HEK293 (cell line): ENCODE results near the gene GABRR1.

ENCODE experiments used
- CTCF ChIA-PET: fragments of 350-600 bp; formaldehyde crosslinking; extraction: SDS; loops from one replicate; lab custom pipeline; 2021; ENCODE audit warnings: antibody characterized with exemption; lab: Yijun Ruan, JAX
- POLR2A ChIA-PET: fragments of 300-600 bp; formaldehyde crosslinking; extraction: SDS; loops from one replicate; lab custom pipeline; 2020; ENCODE audit warnings: antibody characterized with exemption, inconsistent platforms; lab: Yijun Ruan, JAX
- H3K27ac ChIP-seq: fragments of 200-500 bp; sonication (Bioruptor generic); 2 replicates; pipeline ENCODE4 v1.5.1; 2014; ENCODE audit warnings: low read depth, low read length, control low read depth, inconsistent platforms; ENCODE audit errors: extremely low read depth
- H3K36me3 ChIP-seq, 2 experiments: fragments of 200-500 bp in 1 of 2; sonication (Bioruptor generic) in 1 of 2; 1 replicate in 1 of 2; 2 replicates in 1 of 2; pipeline ENCODE4 v1.5.1; 2014 to 2017; ENCODE audit warnings: inconsistent platforms in 2 of 2, low read length in 2 of 2; ENCODE audit not compliant: control insufficient read depth in 2 of 2, insufficient read depth in 1 of 2
- H3K4me1 ChIP-seq: fragments of 200-500 bp; sonication (Bioruptor generic); 2 replicates; pipeline ENCODE4 v1.5.1; 2014; ENCODE audit warnings: mild to moderate bottlenecking, low read length, inconsistent platforms; ENCODE audit not compliant: control insufficient read depth, insufficient read depth
- H3K4me3 ChIP-seq: 2 replicates; pipeline ENCODE4 v1.5.1; 2011; ENCODE audit warnings: low read depth, mild to moderate bottlenecking, control low read depth, low read length, moderate library complexity
- H3K9me3 ChIP-seq: fragments of 200-500 bp; sonication (Bioruptor generic); 2 replicates; pipeline ENCODE4 v1.5.1; 2014; ENCODE audit warnings: low read depth, low read length, inconsistent platforms; ENCODE audit not compliant: control insufficient read depth, insufficient read depth
- BCL11A ChIP-seq: fragments of 450-650 bp; formaldehyde crosslinking; IDR thresholded peaks from 2 replicates; pipeline ENCODE4 v1.5.1; 2016; ENCODE audit warnings: low read depth, missing biosample characterization, missing genetic modification characterization
- GLIS1 ChIP-seq: fragments of 450-650 bp; formaldehyde crosslinking; IDR thresholded peaks from 2 replicates; pipeline ENCODE4 v1.5.1; 2016; ENCODE audit warnings: missing biosample characterization, missing genetic modification characterization
- KLF9 ChIP-seq: fragments of 450-650 bp; formaldehyde crosslinking; IDR thresholded peaks from 2 replicates; pipeline ENCODE4 v1.5.1; 2016; ENCODE audit warnings: missing biosample characterization, missing genetic modification characterization, low read depth
- PRDM1 ChIP-seq: fragments of 450-650 bp; formaldehyde crosslinking; IDR thresholded peaks from 2 replicates; pipeline ENCODE4; 2016; ENCODE audit warnings: missing biosample characterization, missing genetic modification characterization
- PRDM10 ChIP-seq: fragments of 450-650 bp; formaldehyde crosslinking; IDR thresholded peaks from 2 replicates; pipeline ENCODE4 v1.5.1; 2016; ENCODE audit warnings: missing biosample characterization, missing genetic modification characterization
- YY2 ChIP-seq: fragments of 450-650 bp; formaldehyde crosslinking; IDR thresholded peaks from 2 replicates; pipeline ENCODE4 v1.5.1; 2016; ENCODE audit warnings: missing biosample characterization, missing genetic modification characterization
- ZBTB20 ChIP-seq: fragments of 450-650 bp; formaldehyde crosslinking; IDR thresholded peaks from 2 replicates; pipeline ENCODE4 v1.5.1; 2016; ENCODE audit warnings: missing biosample characterization, missing genetic modification characterization
- ZBTB44 ChIP-seq: fragments of 450-650 bp; IDR thresholded peaks from 2 replicates; pipeline ENCODE4 v1.5.1; 2018; ENCODE audit warnings: missing biosample characterization, mild to moderate bottlenecking, missing genetic modification characterization
- ZNF19 ChIP-seq: fragments of 450-650 bp; formaldehyde crosslinking; IDR thresholded peaks from 2 replicates; pipeline ENCODE4; 2016; ENCODE audit warnings: missing biosample characterization, missing genetic modification characterization, low read depth
- ZNF24 ChIP-seq: fragments of 450-650 bp; formaldehyde crosslinking; IDR thresholded peaks from 2 replicates; pipeline ENCODE4 v1.5.1; 2016; ENCODE audit warnings: missing biosample characterization, missing genetic modification characterization
- ZNF510 ChIP-seq: fragments of 450-650 bp; formaldehyde crosslinking; IDR thresholded peaks from 2 replicates; pipeline ENCODE4 v1.5.1; 2018; ENCODE audit warnings: mild to moderate bottlenecking, missing genetic modification characterization, missing biosample characterization; ENCODE audit not compliant: insufficient replicate concordance
- ZNF514 ChIP-seq: fragments of 450-650 bp; formaldehyde crosslinking; IDR thresholded peaks from 2 replicates; pipeline ENCODE4 v1.5.1; 2016; ENCODE audit warnings: missing biosample characterization, missing genetic modification characterization
- ZNF521 ChIP-seq: fragments of 450-650 bp; formaldehyde crosslinking; IDR thresholded peaks from 2 replicates; pipeline ENCODE4 v1.5.1; 2017; ENCODE audit warnings: missing biosample characterization, mild to moderate bottlenecking, missing genetic modification characterization
- ZNF549 ChIP-seq: fragments of 450-650 bp; IDR thresholded peaks from 2 replicates; pipeline ENCODE4 v1.5.1; 2018; ENCODE audit warnings: missing biosample characterization, missing genetic modification characterization, mild to moderate bottlenecking, inconsistent platforms, moderate library complexity
- ZNF596 ChIP-seq: fragments of 450-650 bp; IDR thresholded peaks from 2 replicates; pipeline ENCODE4 v1.5.0; 2018; ENCODE audit warnings: missing biosample characterization, mild to moderate bottlenecking, missing genetic modification characterization, moderate library complexity
- ZNF624 ChIP-seq: fragments of 450-650 bp; formaldehyde crosslinking; IDR thresholded peaks from 2 replicates; pipeline ENCODE4 v1.5.1; 2017; ENCODE audit warnings: missing biosample characterization, missing genetic modification characterization
- ZNF654 ChIP-seq: fragments of 450-650 bp; formaldehyde crosslinking; IDR thresholded peaks from 2 replicates; pipeline ENCODE4 v1.5.1; 2016; ENCODE audit warnings: low read depth, missing biosample characterization, missing genetic modification characterization
- ZNF704 ChIP-seq: fragments of 450-650 bp; formaldehyde crosslinking; IDR thresholded peaks from 2 replicates; pipeline ENCODE4 v1.5.1; 2016; ENCODE audit warnings: missing biosample characterization, missing genetic modification characterization
- TF ChIP-seq, protein P1 (sequence below): sonication (generic); formaldehyde crosslinking; IDR thresholded peaks from 2 replicates; pipeline ENCODE4 v1.8.1; 2022; ENCODE audit warnings: mild to moderate bottlenecking, moderate library complexity, missing genetic modification reagents
- TF ChIP-seq, protein P2 (sequence below): fragments of 450-650 bp; formaldehyde crosslinking; IDR thresholded peaks from 2 replicates; pipeline ENCODE4 v1.5.0; 2017; ENCODE audit warnings: missing biosample characterization, missing genetic modification characterization, borderline replicate concordance

Gene GABRR1

GRCh38 chr6:89132057-89132456, 85.1 kb downstream of the GABRR1 start:
- H3K4me1 ChIP-seq = no peaks in the 10 kb centered on the region
- no peaks in the 10 kb centered on the region for H3K36me3 ChIP-seq
- H3K9me3 ChIP-seq = no peaks in the 10 kb centered on the region
- CTCF ChIA-PET = interaction anchor here (0.8 to 2.3 kb wide), 5 partner anchors 11 to 240 kb away, joined by 3 to 6 read pairs (median 4); no protein-coding TSS in a partner anchor
- POLR2A ChIA-PET = no interaction called here
- no peak overlapping the region for H3K27ac ChIP-seq
- H3K4me3 ChIP-seq = no peak overlapping the region
- no peak for TF ChIP-seq ZNF549
- no peak for TF ChIP-seq PRDM1 (tag by site-specific recombination)
- TF ChIP-seq, all 188 proteins: peak for 0

- CTCF ChIA-PET = interaction anchor here (0.6 to 2.3 kb wide), 7 partner anchors 8 to 1432 kb away, joined by 3 to 6 read pairs (median 4); no protein-coding TSS in a partner anchor
These were observed 85.6 kb downstream of the GABRR1 start for GRCh38 chr6:89131599-89131998.

More at GRCh38 chr6:89131599-89131998, 85.6 kb downstream of the GABRR1 start:
- no peak overlapping the region for H3K27ac ChIP-seq
- no peaks in the 10 kb centered on the region for H3K4me1 ChIP-seq
- H3K36me3 ChIP-seq = no peaks in the 10 kb centered on the region
- TF ChIP-seq ZNF521 (tag by site-specific recombination) = no peak
- TF ChIP-seq ZNF19 = no peak
- TF ChIP-seq YY2 (tag by site-specific recombination) = no peak
- no peak for TF ChIP-seq ZBTB20 (tag by site-specific recombination)
- no peak for TF ChIP-seq KLF9 (tag by site-specific recombination)
- TF ChIP-seq, protein P1, sequence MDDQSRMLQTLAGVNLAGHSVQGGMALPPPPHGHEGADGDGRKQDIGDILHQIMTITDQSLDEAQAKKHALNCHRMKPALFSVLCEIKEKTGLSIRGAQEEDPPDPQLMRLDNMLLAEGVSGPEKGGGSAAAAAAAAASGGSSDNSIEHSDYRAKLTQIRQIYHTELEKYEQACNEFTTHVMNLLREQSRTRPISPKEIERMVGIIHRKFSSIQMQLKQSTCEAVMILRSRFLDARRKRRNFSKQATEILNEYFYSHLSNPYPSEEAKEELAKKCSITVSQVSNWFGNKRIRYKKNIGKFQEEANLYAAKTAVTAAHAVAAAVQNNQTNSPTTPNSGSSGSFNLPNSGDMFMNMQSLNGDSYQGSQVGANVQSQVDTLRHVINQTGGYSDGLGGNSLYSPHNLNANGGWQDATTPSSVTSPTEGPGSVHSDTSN (CRISPR knock-in tag) = no peak
- TF ChIP-seq ZNF510 (tag by site-specific recombination) = no peak
- no peak for TF ChIP-seq ZNF704 (tag by site-specific recombination)
- TF ChIP-seq, protein P2, sequence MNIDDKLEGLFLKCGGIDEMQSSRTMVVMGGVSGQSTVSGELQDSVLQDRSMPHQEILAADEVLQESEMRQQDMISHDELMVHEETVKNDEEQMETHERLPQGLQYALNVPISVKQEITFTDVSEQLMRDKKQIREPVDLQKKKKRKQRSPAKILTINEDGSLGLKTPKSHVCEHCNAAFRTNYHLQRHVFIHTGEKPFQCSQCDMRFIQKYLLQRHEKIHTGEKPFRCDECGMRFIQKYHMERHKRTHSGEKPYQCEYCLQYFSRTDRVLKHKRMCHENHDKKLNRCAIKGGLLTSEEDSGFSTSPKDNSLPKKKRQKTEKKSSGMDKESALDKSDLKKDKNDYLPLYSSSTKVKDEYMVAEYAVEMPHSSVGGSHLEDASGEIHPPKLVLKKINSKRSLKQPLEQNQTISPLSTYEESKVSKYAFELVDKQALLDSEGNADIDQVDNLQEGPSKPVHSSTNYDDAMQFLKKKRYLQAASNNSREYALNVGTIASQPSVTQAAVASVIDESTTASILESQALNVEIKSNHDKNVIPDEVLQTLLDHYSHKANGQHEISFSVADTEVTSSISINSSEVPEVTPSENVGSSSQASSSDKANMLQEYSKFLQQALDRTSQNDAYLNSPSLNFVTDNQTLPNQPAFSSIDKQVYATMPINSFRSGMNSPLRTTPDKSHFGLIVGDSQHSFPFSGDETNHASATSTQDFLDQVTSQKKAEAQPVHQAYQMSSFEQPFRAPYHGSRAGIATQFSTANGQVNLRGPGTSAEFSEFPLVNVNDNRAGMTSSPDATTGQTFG (tag by site-specific recombination) = no peak
- no peak for TF ChIP-seq ZNF596 (tag by site-specific recombination)
- no peak for TF ChIP-seq PRDM10
- TF ChIP-seq PRDM1 (tag by site-specific recombination) = no peak
- no peak for TF ChIP-seq GLIS1 (tag by site-specific recombination)
- no peak for TF ChIP-seq ZNF514 (tag by site-specific recombination)
- TF ChIP-seq ZNF654 (tag by site-specific recombination) = no peak
- TF ChIP-seq ZBTB44 (tag by site-specific recombination) = no peak
- no peak for TF ChIP-seq ZNF24
- no peak for TF ChIP-seq ZNF624 (tag by site-specific recombination)
- TF ChIP-seq BCL11A (tag by site-specific recombination) = no peak
- TF ChIP-seq, all 188 proteins: peak for 0
- H3K9me3 ChIP-seq = no peaks in the 10 kb centered on the region
- POLR2A ChIA-PET = no interaction called here
- no peak overlapping the region for H3K4me3 ChIP-seq
